Putamen (tissue), 1 donor: ENCODE measurements around the gene LURAP1L.

Experiments used
- DNase-seq: peaks from one replicate; pipeline ENCODE4 v3.0.0-alpha.2; 2016; ENCODE audit warnings: low spot score

Gene LURAP1L

DNA sequence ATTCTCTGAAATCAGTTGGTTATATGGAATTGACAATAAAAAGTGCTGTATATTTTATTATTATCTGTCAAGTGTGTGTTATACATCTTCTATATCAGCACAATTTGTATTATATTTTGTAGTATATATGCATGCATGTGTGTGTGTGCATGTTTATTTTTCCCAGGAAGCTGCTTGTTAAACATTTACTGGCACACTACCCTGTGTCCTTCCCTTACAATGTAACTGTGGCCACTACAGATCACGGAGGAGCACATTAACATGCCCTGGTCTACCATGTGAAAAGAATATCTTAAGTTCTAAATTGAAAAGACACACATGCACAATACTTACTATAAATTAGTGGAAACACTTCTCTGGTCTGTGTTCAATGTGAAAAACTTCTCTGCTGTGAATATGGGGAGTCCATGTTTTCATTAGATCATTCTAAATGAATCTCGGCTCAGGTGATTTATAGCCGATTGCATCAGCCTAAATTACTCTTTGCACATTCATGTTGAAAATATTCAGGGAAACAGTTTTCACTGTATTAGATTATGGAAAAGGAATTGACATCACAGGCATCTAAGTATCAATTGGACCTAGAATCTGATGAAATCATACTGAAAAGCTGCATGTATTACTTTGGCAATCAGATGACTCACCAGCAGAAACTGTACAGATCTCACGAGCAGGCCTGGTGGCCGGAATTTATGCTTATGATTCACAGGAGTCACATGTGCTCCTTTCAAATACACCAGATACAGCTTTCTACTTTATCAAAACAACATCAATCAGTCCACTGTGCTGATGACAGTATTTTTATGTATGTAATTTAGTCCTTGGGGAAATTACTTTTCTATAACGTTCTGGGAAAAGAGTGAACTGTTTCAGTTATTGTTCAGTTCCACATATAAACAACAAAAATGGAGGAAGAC lies 39.4 kb downstream of the LURAP1L start:
- peak; percentile 17 for DNase-seq

DNA sequence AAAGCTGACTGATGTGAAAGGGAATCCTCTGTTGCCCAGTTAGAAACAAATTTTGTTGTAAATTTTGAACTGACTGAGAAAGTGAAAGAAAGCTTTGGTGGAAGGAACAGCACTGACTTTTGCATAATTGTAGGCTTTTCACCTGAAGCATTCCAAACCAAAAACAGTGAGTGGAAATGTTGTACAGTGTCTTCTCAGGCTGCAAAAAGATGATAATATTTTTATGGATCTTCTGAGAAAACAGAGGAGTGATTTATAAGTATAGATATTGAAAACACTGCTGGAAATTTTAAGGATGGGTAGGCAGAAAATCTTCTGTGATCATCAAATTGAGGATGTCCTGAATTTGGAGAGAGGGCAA lies 40.0 kb downstream of the LURAP1L start:
- no peak for DNase-seq

DNA sequence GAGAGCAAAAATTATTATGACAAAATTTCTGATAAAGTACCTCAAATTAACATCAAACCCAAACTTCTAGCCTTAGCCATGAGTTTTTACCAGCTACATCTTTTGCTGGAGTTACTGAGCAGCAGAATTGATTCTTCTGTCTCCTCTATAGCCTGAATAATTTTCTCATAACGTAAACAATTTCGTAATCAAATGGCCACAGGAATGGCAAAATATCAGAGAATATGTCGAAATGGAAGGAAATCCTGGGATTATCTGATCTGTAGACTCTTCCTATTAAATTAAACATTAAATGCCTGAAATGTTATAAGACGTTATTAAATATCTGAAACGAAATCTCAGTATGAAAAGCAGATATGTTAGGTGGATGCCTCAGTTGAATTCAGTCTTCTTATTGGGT lies 41.1 kb downstream of the LURAP1L start:
- no peak for DNase-seq

- no peak for DNase-seq
These were observed 41.9 kb downstream of the LURAP1L start for GRCh38 chr9:12816656-12817101.

GRCh38 chr9:12817702-12818101 lies 42.9 kb downstream of the LURAP1L start:
- no peak for DNase-seq

DNA sequence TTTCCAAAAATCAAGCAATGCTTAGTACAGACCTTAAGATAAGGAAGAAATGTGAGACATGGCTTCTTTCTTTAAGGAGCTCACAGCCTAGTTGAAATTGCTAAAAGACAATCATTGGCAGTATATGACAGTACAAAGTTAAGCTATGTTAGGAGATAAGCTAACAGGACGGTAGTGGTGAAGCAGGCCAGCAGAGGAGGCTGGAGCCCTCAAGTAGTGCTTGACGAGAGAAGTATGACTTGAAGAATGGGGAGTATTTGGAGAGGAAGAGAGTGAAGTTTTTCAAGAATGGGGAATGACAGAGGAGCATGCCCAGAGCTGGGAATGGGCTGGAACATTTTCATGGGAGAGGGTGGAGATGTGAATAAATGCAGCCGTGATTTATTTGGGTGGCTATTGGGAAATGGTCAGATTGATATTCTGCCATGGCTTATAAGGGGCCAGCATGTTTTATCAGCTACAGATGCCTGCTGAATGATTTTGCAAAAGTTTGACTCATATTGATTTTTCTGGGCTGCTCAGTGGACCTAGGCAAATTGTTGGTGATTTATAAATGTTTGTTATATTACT lies 43.7 kb downstream of the LURAP1L start:
- DNase-seq = no peak

- DNase-seq = no peak
These were observed 44.8 kb downstream of the LURAP1L start for GRCh38 chr9:12819436-12820185.

- no peak for DNase-seq
These were observed 47.3 kb downstream of the LURAP1L start for GRCh38 chr9:12822111-12822510.

DNA sequence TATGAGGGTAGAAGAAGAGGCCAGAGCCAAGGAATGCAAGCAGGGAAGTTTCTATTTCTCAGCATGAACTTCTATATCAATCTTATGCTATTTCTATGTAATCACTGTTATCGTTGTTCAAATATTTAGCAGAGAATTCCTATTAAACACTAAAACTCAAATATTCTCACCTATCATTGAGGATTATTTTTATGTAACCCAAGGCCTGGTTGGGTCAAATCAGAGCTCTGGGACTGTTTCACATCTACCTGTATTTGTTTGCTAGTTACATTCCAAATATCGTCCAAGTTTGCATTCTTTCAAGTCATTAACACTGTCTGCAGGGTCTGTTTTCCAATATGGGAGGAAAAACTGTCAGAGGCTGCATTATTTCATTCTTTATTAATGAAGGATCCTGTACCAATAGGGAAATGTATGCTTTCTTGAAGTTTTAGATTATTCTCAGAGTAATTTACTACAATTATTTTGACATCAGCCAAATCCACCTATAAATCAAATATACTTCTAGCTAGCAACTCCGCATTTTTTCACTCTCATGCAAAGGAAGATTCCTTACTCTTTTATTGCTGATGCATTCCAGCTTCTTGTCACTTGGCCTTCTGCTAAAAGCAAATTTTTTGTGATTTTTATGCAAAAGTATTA lies 52.2 kb downstream of the LURAP1L start:
- no peak for DNase-seq

DNA sequence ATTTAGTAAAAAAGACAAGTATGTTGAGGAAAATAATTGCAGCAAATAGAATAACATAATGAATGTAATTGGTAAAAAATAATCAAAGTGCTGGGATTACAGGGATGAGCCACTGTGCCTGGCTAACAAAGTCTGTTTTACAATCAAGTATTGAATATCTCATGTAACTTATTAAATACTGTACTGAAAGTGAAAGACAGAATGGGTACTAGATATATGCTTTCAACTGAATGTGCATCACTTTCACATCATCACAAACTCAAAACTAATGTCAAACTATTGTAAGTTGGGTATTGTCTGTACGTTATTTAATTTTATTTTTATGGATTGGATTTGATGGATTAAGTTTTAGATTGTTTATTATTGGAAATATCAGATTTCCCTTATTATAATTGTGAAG lies 58.9 kb downstream of the LURAP1L start:
- DNase-seq = no peak

DNA sequence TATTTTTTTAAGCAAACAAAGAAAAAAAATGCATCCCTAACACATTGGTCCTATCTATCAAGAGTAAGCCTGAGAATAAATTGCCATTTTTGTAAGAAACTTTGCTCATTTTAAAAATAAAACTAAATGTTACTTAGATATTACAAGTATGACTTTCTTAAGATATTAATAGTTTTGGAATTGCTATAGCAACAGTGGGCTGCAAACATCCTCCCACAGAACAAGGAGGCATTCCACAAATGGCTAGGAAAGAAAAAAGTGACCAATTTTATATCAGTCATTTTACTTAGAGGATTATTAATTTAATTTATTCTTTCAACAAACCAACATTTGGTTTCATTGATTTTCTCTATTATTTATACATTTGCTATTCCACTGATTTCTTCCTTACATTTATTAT lies 63.7 kb downstream of the LURAP1L start:
- no peak for DNase-seq

- no peak for DNase-seq
These were observed 68.9 kb downstream of the LURAP1L start for GRCh38 chr9:12843735-12844134.

- no peak for DNase-seq
These were observed 71.2 kb downstream of the LURAP1L start for GRCh38 chr9:12846035-12846434.

- DNase-seq = no peak
These were observed 72.7 kb downstream of the LURAP1L start for GRCh38 chr9:12847561-12847960.

DNA sequence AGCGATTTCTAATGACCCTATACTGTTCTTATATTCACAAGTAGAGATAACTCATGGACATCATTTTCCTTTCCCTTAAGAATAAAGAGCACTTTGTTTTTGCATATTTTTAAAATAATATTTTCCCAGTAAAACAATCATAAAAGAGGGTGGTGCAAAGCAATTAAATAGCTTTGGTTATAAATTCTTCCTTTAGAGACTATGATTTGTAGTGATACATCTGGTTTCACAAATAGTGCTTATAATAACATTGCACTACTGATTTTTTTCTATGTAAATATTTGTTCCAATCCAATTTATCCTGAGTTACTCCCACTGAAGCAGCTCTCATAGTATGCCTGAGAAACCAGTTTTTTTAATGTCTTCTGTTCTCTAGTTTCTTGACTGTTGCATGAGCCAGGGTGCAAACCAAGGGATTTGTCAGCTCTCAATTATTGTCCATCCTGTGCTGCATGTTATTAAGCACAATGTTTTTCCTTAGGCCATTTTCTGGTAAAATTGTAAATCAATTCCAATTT lies 74.7 kb downstream of the LURAP1L start:
- DNase-seq = no peak

GRCh38 chr9:12851341-12852090 lies 76.7 kb downstream of the LURAP1L start:
- DNase-seq = no peak

- no peak for DNase-seq
These were observed 78.2 kb downstream of the LURAP1L start for GRCh38 chr9:12853051-12853450.

- DNase-seq = no peak
These were observed 79.4 kb downstream of the LURAP1L start for GRCh38 chr9:12854221-12854620.

- DNase-seq = no peak
These were observed 80.2 kb downstream of the LURAP1L start for GRCh38 chr9:12855066-12855465.

DNA sequence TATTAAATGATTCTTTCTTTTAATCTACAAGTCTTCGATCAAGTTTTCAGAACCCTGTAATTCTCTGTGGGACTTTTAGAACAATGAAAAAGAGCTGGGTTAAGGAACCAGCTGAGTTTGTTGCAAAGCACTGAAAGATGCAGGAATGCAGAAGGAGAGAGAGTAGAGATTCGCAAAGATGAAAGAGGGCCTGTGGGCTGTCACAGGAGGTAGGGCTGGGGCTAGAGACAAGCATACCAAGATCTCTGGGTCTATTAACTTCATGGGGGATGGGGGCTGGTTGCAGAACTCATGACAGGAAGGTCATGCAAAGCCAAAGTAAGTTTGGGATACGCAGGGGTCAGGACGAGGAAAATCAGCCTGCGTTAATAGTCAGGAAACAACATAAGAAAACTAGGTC lies 81.8 kb downstream of the LURAP1L start:
- DNase-seq = no peak

GRCh38 chr9:12859704-12860251 lies 85.0 kb downstream of the LURAP1L start:
- DNase-seq = no peak
